A673 (cell line): ENCODE measurements around the gene ZNF491.

ENCODE experiments used
- EZH2 ChIP-seq: fragments of 200-600 bp; sonication (generic); IDR thresholded peaks from 2 replicates; pipeline ENCODE4 v1.6.1; 2017; ENCODE audit warnings: borderline replicate concordance, low read depth, mild to moderate bottlenecking, mixed read lengths, antibody characterized with exemption, low read length; ENCODE audit not compliant: poor library complexity, severe bottlenecking
- TF ChIP-seq, protein P1 (sequence below): fragments of 300-800, 200-600 bp; sonication (generic); conservative IDR thresholded peaks from 2 replicates; pipeline ENCODE4 v1.5.1; 2017; ENCODE audit warnings: low read depth, mild to moderate bottlenecking, antibody characterized with exemption, low read length, moderate library complexity, mixed read lengths

DNA sequence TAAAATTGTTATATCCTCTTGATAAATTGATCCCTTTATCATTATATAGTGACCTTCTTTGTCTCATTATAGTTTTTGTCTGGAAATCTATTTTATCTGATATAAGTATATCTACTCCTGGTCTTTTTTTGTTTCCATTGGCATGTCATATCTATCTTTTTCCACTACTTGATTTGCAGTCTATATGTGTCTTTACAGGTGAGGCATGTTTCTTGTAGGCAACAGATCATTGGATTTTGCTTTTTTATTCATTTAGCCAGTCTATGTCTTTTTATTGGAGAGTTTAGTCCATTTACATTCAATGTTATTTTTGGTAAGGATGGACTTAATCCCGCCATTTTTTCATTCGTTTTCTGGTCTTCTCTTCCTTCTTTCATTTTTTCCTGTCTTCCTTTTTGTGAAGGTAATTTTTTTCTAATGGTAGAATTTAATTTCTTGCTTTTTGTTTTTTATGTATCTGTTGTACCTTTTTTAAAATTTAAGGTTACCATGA lies 46.0 kb upstream of the ZNF491 start:
- TF ChIP-seq, protein P1, sequence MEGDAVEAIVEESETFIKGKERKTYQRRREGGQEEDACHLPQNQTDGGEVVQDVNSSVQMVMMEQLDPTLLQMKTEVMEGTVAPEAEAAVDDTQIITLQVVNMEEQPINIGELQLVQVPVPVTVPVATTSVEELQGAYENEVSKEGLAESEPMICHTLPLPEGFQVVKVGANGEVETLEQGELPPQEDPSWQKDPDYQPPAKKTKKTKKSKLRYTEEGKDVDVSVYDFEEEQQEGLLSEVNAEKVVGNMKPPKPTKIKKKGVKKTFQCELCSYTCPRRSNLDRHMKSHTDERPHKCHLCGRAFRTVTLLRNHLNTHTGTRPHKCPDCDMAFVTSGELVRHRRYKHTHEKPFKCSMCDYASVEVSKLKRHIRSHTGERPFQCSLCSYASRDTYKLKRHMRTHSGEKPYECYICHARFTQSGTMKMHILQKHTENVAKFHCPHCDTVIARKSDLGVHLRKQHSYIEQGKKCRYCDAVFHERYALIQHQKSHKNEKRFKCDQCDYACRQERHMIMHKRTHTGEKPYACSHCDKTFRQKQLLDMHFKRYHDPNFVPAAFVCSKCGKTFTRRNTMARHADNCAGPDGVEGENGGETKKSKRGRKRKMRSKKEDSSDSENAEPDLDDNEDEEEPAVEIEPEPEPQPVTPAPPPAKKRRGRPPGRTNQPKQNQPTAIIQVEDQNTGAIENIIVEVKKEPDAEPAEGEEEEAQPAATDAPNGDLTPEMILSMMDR = no peak
- no peak for TF ChIP-seq EZH2
